ENCODE measurements around the gene FN1. TPM values are rescaled to one million over a fixed set of nuclear protein-coding genes. Genes with fewer than 3 reads are reported as not detected.

FN1 gene
- total RNA-seq, 1 experiment from 2014 or later, result 11.1 TPM

DNA sequence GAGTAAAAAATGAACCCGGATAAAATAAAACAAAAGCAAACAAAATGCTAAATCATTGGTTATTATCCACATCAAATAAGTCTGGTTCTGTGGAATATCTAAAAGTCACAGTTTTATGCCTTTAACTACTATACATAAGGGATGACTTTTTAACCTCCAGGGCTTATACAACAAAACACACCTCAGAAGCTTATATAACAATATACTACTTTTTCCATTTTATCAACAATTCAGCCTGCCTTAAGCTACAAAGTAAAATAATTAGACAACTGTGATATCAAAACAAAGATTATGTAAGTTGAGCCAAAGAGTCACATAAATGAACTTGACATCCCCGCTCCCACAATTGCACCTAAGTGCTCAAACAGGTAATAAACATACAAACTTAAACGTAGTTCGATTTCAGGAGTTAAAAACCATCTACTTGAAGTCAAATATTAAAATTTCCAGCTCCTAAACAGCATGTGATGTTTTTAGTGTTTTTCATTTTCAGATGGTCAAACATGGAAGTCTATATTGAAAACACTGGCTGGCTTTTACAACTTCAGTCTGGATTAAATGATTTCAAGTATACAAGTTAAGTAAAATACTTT, 69.3 kb downstream of the FN1 start:
- Histone ChIP-seq H3K4me2 (ENCODE audit: low read length) (no peak overlapping the region), H3K9me2 (ENCODE audit: insufficient read depth) (no peaks in the 10 kb centered on the region), H3K36me3 (ENCODE audit: control insufficient read depth in 1 of 2, insufficient read depth in 2 of 2, low read length in 2 of 2) (peaks cover 0 to 8% of the 10 kb centered on the region in 2 experiments; a peak in 1 of 4 replicates), H3K79me2 (ENCODE audit: insufficient read depth, low read length) (no peaks in the 10 kb centered on the region), H3K4me3 (replicated peaks in 1 of 2; ENCODE audit: low read depth in 1 of 2, low read length in 2 of 2) (no peak overlapping the region), H3K9me3 (ENCODE audit: control insufficient read depth in 1 of 2, insufficient read depth in 1 of 2, low read depth in 1 of 2, low read length in 2 of 2) (no peaks in the 10 kb centered on the region), H2AFZ (ENCODE audit: low read depth, low read length, poor library complexity, severe bottlenecking) (no peak overlapping the region), H3K27ac (ENCODE audit: low read depth, low read length) (no peak overlapping the region), H3K27me3 (ENCODE audit: insufficient read depth, low read length) (no peaks in the 10 kb centered on the region), H4K20me1 (ENCODE audit: insufficient read depth) (no peaks in the 10 kb centered on the region), H3K4me1 (ENCODE audit: control insufficient read depth in 1 of 2, insufficient read depth in 2 of 2, low read length in 2 of 2) (no peaks in the 10 kb centered on the region), H3K9ac (ENCODE audit: low read length) (no peak overlapping the region)
- BruUV-seq (replicated peaks), result no TSS peak
- ChIA-PET RAD21 (ENCODE audit: low non-redundant PET in 1 of 2, low total read pairs in 2 of 2, uncharacterized antibody in 2 of 2, unreplicated experiment in 2 of 2) (no interaction called here), POLR2A (no interaction called here), CTCF (no interaction called here)
- ATAC-seq, result no peak
- DNase-seq (ENCODE audit: low read depth, low spot score), result no peak
- intact Hi-C loops (cut with micrococcal nuclease), result no loop called here
- TF ChIP-seq, protein P1, sequence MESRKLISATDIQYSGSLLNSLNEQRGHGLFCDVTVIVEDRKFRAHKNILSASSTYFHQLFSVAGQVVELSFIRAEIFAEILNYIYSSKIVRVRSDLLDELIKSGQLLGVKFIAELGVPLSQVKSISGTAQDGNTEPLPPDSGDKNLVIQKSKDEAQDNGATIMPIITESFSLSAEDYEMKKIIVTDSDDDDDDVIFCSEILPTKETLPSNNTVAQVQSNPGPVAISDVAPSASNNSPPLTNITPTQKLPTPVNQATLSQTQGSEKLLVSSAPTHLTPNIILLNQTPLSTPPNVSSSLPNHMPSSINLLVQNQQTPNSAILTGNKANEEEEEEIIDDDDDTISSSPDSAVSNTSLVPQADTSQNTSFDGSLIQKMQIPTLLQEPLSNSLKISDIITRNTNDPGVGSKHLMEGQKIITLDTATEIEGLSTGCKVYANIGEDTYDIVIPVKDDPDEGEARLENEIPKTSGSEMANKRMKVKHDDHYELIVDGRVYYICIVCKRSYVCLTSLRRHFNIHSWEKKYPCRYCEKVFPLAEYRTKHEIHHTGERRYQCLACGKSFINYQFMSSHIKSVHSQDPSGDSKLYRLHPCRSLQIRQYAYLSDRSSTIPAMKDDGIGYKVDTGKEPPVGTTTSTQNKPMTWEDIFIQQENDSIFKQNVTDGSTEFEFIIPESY (IDR thresholded peaks at IDR 0.05; ENCODE audit: extremely low read depth, insufficient replicate concordance, low read length), result no peak
- TF ChIP-seq, protein P2, sequence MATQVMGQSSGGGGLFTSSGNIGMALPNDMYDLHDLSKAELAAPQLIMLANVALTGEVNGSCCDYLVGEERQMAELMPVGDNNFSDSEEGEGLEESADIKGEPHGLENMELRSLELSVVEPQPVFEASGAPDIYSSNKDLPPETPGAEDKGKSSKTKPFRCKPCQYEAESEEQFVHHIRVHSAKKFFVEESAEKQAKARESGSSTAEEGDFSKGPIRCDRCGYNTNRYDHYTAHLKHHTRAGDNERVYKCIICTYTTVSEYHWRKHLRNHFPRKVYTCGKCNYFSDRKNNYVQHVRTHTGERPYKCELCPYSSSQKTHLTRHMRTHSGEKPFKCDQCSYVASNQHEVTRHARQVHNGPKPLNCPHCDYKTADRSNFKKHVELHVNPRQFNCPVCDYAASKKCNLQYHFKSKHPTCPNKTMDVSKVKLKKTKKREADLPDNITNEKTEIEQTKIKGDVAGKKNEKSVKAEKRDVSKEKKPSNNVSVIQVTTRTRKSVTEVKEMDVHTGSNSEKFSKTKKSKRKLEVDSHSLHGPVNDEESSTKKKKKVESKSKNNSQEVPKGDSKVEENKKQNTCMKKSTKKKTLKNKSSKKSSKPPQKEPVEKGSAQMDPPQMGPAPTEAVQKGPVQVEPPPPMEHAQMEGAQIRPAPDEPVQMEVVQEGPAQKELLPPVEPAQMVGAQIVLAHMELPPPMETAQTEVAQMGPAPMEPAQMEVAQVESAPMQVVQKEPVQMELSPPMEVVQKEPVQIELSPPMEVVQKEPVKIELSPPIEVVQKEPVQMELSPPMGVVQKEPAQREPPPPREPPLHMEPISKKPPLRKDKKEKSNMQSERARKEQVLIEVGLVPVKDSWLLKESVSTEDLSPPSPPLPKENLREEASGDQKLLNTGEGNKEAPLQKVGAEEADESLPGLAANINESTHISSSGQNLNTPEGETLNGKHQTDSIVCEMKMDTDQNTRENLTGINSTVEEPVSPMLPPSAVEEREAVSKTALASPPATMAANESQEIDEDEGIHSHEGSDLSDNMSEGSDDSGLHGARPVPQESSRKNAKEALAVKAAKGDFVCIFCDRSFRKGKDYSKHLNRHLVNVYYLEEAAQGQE (IDR thresholded peaks at IDR 0.05; ENCODE audit: low read depth), result no peak
- no peak for TF ChIP-seq SIN3A (IDR thresholded peaks at IDR 0.05; ENCODE audit: low read depth)
- TF ChIP-seq, protein P3, sequence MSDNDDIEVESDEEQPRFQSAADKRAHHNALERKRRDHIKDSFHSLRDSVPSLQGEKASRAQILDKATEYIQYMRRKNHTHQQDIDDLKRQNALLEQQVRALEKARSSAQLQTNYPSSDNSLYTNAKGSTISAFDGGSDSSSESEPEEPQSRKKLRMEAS (IDR thresholded peaks at IDR 0.05), result no peak
